PC-3 (cell line): ENCODE data around the gene RAB30. TPM values are rescaled to one million over a fixed set of nuclear protein-coding genes. Genes with fewer than 3 reads are reported as not detected.

Experiments
- ATAC-seq: fragments of 200-7000 bp; cut with Tn5 transposase; 2 replicates; pipeline ENCODE4 v1.9.1; 2020; ENCODE audit warnings: mild to moderate bottlenecking, moderate library complexity
- BruUV-seq: library from RNA; stranded (reverse); fragments of 400-500 nt; replicated peaks from 2 replicates; lab custom pipeline; 2021; lab: Mats Ljungman, UMichigan
- CTCF ChIA-PET: fragments of 300-600 bp; sonication (Branson Sonifier 250); formaldehyde crosslinking; loops from one replicate; lab custom pipeline; 2022; ENCODE audit warnings: antibody characterized with exemption; lab: Charles Lee
- POLR2A ChIA-PET: fragments of 300-600 bp; sonication (Branson Sonifier 250); formaldehyde crosslinking; loops from one replicate; lab custom pipeline; 2022; ENCODE audit warnings: antibody characterized with exemption; ENCODE audit not compliant: unreplicated experiment; lab: Charles Lee
- DNase-seq: peaks from one replicate; pipeline ENCODE4 v3.0.0-alpha.2; 2015
- H2AFZ ChIP-seq: fragments of 300-600 bp; sonication (generic); 2 replicates; pipeline ENCODE4 v1.6.0; 2016; ENCODE audit warnings: antibody characterized with exemption, low read length
- H3F3A ChIP-seq: fragments of 300-600 bp; sonication (generic); one replicate; pipeline ENCODE4 v1.6.0; 2017; ENCODE audit warnings: antibody characterized with exemption, low read length, control low read depth, mild to moderate bottlenecking; ENCODE audit not compliant: unreplicated experiment
- H3K27ac ChIP-seq: fragments of 300-600 bp; sonication (generic); 2 replicates; pipeline ENCODE4 v1.5.1; 2016; ENCODE audit warnings: mild to moderate bottlenecking, low read length
- H3K27me3 ChIP-seq: fragments of 300-600 bp; sonication (generic); 2 replicates; pipeline ENCODE4 v1.6.1; 2016; ENCODE audit warnings: low read length, mixed read lengths
- H3K36me3 ChIP-seq: fragments of 300-600 bp; sonication (generic); 2 replicates; pipeline ENCODE4 v1.6.1; 2016; ENCODE audit warnings: low read depth, mixed run types, low read length, mixed read lengths
- H3K4me1 ChIP-seq: fragments of 300-600 bp; sonication (generic); 2 replicates; pipeline ENCODE4 v1.5.1; 2016; ENCODE audit warnings: low read length; ENCODE audit not compliant: insufficient read depth
- H3K4me2 ChIP-seq: fragments of 300-600 bp; sonication (generic); 2 replicates; pipeline ENCODE4 v1.6.0; 2016; ENCODE audit warnings: low read length
- H3K4me3 ChIP-seq: fragments of 300-600 bp; sonication (generic); 2 replicates; pipeline ENCODE4 v1.5.1; 2016; ENCODE audit warnings: mild to moderate bottlenecking, low read length, mixed read lengths
- H3K79me2 ChIP-seq: fragments of 300-600 bp; sonication (generic); 2 replicates; pipeline ENCODE4 v1.6.1; 2017; ENCODE audit warnings: low read length, mixed read lengths
- H3K9ac ChIP-seq: fragments of 300-600 bp; sonication (generic); 2 replicates; pipeline ENCODE4 v1.6.0; 2016; ENCODE audit warnings: mild to moderate bottlenecking, low read length
- H3K9me2 ChIP-seq: fragments of 300-600 bp; sonication (generic); replicated peaks from 2 replicates; pipeline ENCODE4 v1.6.1; 2016; ENCODE audit warnings: mixed run types, low read length, mixed read lengths
- H3K9me3 ChIP-seq: fragments of 300-600 bp; sonication (generic); 2 replicates; pipeline ENCODE4 v1.6.1; 2016; ENCODE audit warnings: low read length, mixed read lengths
- H4K20me1 ChIP-seq: fragments of 300-600 bp; sonication (generic); 2 replicates; pipeline ENCODE4 v1.6.1; 2016; ENCODE audit warnings: low read length, mixed read lengths
- EZH2 ChIP-seq: fragments of 300-600 bp; sonication (generic); IDR thresholded peaks from one replicate; pipeline ENCODE4 v1.6.1; 2017; ENCODE audit warnings: antibody characterized with exemption, mild to moderate bottlenecking, low read length; ENCODE audit not compliant: unreplicated experiment
- EZH2phosphoT487 ChIP-seq: fragments of 300-600 bp; sonication (generic); IDR thresholded peaks from 2 replicates; pipeline ENCODE4 v1.6.1; 2018; ENCODE audit warnings: mild to moderate bottlenecking, antibody characterized with exemption, low read length, borderline replicate concordance
- intact Hi-C: fragments of 100-400 bp; cut with micrococcal nuclease; formaldehyde crosslinking; loops from 2 replicates; pipeline ENCODE4 v1.9.0; 2023
- total RNA-seq: library from RNA; depleted of rRNA; stranded (reverse); fragments of >200 nt; gene quantifications from 2 replicates; pipeline ENCODE4 v1.2.3, GENCODE V29; 2014
- TF ChIP-seq, protein P1 (sequence below): fragments of 300-600 bp; sonication (generic); conservative IDR thresholded peaks from 2 replicates; pipeline ENCODE4 v1.5.1; 2017; ENCODE audit warnings: antibody characterized with exemption, low read depth, mild to moderate bottlenecking, low read length

RAB30 gene
- total RNA-seq, 1 experiment from 2014 or later: 6.6 TPM

DNA sequence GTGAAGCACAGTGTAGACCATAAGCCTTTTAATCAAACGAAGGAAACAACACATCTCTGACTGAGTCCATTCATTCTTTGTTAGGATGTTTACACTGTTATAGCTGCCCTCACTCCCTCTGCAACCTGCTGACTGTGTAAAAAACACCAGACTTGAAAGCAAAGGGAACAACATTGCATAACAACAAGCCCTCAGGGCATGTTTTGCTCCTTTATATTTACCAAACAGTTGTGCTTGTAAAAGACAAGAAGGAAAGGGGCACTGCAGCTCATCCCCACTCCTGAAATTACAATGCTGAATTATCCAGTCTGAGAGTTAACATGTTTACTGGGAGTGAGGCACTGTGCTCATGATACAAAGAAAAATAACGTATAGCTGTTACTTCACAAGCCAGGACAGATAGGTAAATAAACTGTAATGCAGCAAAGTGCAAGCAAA is 46.4 kb downstream of the RAB30 start:
- Histone ChIP-seq H3K27ac (no peak overlapping the region), H4K20me1 (no peaks in the 10 kb centered on the region), H3K27me3 (no peaks in the 10 kb centered on the region), H3K4me2 (no peak overlapping the region), H3K9me2 (no peaks in the 10 kb centered on the region), H3K79me2 (no peaks in the 10 kb centered on the region), H3K9me3 (no peaks in the 10 kb centered on the region), H3K36me3 (no peaks in the 10 kb centered on the region), H3F3A (no peaks in the 10 kb centered on the region), H3K4me1 (peaks cover 17% of the 10 kb centered on the region), H3K4me3 (no peak overlapping the region), H3K9ac (no peak overlapping the region), H2AFZ (no peak overlapping the region)
- ChIA-PET CTCF (no interaction called here), POLR2A (no interaction called here)
- ATAC-seq (peak; percentile 49), DNase-seq (peak; percentile 38)
- TF ChIP-seq EZH2: no peak
- TF ChIP-seq EZH2phosphoT487: no peak
- TF ChIP-seq, protein P1, sequence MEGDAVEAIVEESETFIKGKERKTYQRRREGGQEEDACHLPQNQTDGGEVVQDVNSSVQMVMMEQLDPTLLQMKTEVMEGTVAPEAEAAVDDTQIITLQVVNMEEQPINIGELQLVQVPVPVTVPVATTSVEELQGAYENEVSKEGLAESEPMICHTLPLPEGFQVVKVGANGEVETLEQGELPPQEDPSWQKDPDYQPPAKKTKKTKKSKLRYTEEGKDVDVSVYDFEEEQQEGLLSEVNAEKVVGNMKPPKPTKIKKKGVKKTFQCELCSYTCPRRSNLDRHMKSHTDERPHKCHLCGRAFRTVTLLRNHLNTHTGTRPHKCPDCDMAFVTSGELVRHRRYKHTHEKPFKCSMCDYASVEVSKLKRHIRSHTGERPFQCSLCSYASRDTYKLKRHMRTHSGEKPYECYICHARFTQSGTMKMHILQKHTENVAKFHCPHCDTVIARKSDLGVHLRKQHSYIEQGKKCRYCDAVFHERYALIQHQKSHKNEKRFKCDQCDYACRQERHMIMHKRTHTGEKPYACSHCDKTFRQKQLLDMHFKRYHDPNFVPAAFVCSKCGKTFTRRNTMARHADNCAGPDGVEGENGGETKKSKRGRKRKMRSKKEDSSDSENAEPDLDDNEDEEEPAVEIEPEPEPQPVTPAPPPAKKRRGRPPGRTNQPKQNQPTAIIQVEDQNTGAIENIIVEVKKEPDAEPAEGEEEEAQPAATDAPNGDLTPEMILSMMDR: no peak
- intact Hi-C loops: no loop called here
- BruUV-seq: no TSS peak

DNA sequence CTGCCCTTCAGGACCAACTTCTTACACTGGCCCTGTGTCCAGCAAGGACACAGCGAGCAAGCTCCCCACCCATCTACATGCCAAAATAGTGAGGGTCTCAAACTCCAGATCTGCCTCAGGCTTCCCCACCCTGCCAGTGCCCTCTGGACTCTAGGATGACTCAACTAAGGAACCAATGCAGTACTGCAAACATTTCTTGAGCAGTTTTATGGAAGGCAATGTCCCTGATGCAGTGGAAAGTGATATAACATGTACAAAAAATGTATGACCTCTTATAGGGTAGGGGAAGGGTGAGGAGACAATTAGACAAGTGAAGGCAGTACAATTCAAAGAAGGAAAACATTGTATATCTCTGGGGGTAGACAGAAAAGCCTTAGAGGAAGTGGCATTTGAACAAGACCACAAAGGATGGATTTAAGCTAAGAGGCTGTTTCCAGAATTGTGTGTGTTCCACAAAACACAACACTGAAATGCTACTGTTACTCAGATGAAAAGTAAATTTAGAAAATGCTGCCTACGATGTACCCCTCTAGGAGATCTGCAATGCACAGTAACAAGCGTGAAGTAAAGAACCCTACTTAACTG is 47.3 kb downstream of the RAB30 start:
- CTCF ChIA-PET: no interaction called here
- Histone ChIP-seq H3K9me3 (no peaks in the 10 kb centered on the region), H3K27me3 (no peaks in the 10 kb centered on the region)

DNA sequence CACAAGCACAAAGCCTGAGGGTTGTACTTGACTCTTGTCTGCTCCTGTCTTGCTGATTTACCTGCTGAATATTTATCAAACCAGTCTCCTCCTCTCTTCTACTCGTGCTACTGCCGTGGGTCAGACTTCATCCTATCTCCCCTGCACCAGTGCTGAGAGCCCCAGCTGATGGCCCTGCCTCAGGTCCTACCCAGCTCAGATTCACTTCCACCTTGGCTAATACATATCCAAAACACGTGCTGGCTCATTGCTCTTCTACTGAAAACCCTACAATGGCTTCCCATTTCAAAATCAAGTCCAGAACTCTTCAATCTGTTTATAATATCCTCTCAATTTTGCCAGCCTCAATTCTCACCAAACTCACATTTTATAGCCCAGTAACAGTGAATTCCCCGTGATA is 48.3 kb downstream of the RAB30 start:
- peaks cover 17% of the 10 kb centered on the region for H3K4me1 ChIP-seq
- no peak overlapping the region for H2AFZ ChIP-seq
- no peak overlapping the region for H3K4me2 ChIP-seq
- ATAC-seq: no peak
- DNase-seq: no peak
- no TSS peak for BruUV-seq
- ChIA-PET CTCF (no interaction called here), POLR2A (no interaction called here)
- H3K79me2 ChIP-seq: no peaks in the 10 kb centered on the region
- no peaks in the 10 kb centered on the region for H3K36me3 ChIP-seq
- no peaks in the 10 kb centered on the region for H3K9me2 ChIP-seq
- no peak overlapping the region for H3K4me3 ChIP-seq
- TF ChIP-seq, protein P1: no peak
- TF ChIP-seq EZH2phosphoT487 (no peak), EZH2 (no peak)
- H3K9ac ChIP-seq: no peak overlapping the region
- H3F3A ChIP-seq: no peaks in the 10 kb centered on the region
- no peak overlapping the region for H3K27ac ChIP-seq
- no peaks in the 10 kb centered on the region for H4K20me1 ChIP-seq
- H3K9me3 ChIP-seq: no peaks in the 10 kb centered on the region
- H3K27me3 ChIP-seq: no peaks in the 10 kb centered on the region
- intact Hi-C loops: no loop called here

More for the DNA sequence above, 47.3 kb downstream of the RAB30 start:
- no peaks in the 10 kb centered on the region for H4K20me1 ChIP-seq
- no peak overlapping the region for H3K4me2 ChIP-seq
- H3F3A ChIP-seq: no peaks in the 10 kb centered on the region
- intact Hi-C loops: no loop called here
- H2AFZ ChIP-seq: no peak overlapping the region
- H3K4me1 ChIP-seq: peaks cover 17% of the 10 kb centered on the region
- DNase-seq: no peak
- BruUV-seq: no TSS peak
- H3K9ac ChIP-seq: no peak overlapping the region
- POLR2A ChIA-PET: no interaction called here
- no peak for TF ChIP-seq EZH2
- no peak for TF ChIP-seq EZH2phosphoT487
- TF ChIP-seq, protein P1: no peak
- H3K27ac ChIP-seq: no peak overlapping the region
- no peak overlapping the region for H3K4me3 ChIP-seq
- no peaks in the 10 kb centered on the region for H3K36me3 ChIP-seq
- peak; percentile 29; the same call in 1 of the 2 replicates for ATAC-seq
- H3K9me2 ChIP-seq: no peaks in the 10 kb centered on the region
- H3K79me2 ChIP-seq: no peaks in the 10 kb centered on the region
